AG04450 (cell line): ENCODE data around the gene SLC9A1. TPM values are rescaled to one million over a fixed set of nuclear protein-coding genes. Genes with fewer than 3 reads are reported as not detected.
A peak's percentile ranks its signal among the peaks of the same experiment; 100 is the strongest.

Experiments used
- CTCF ChIA-PET: fragments of 300-600, 350-600 bp; formaldehyde crosslinking; extraction: SDS; loops from one replicate; lab custom pipeline; 2022; ENCODE audit warnings: antibody characterized with exemption, inconsistent platforms; lab: Charles Lee
- POLR2A ChIA-PET: fragments of 350-600 bp; formaldehyde crosslinking; extraction: SDS; loops from one replicate; lab custom pipeline; 2021; ENCODE audit warnings: antibody characterized with exemption, inconsistent platforms; lab: Yijun Ruan, JAX
- DNase-seq: peaks from one replicate; pipeline ENCODE4 v3.0.0-alpha.2; 2011; ENCODE audit warnings: low read depth, low spot score
- H3K27ac ChIP-seq: one replicate; pipeline ENCODE4 v1.5.1; 2012; ENCODE audit warnings: low read depth, low read length, control low read depth
- H3K27me3 ChIP-seq: one replicate; pipeline ENCODE4 v1.6.0; 2012; ENCODE audit warnings: low read length; ENCODE audit not compliant: control insufficient read depth, insufficient read depth
- H3K4me3 ChIP-seq: 2 replicates; pipeline ENCODE4 v1.5.1; 2011; ENCODE audit warnings: mild to moderate bottlenecking, low read depth, low read length, control low read depth
- H3K9me3 ChIP-seq: 2 replicates; pipeline ENCODE4 v1.5.1; 2012; ENCODE audit warnings: low read length; ENCODE audit not compliant: control insufficient read depth, insufficient read depth
- CTCF ChIP-seq: IDR thresholded peaks from 2 replicates; pipeline ENCODE4 v1.5.1; 2011; ENCODE audit warnings: low read depth, low read length, control low read depth, inconsistent platforms
- polyA plus RNA-seq: library from polyadenylated mRNA; depleted of rRNA; stranded (reverse); fragments of >200 nt; gene quantifications from 2 replicates; pipeline ENCODE4 v1.2.3, GENCODE V29; 2011

The SLC9A1 gene
- polyA plus RNA-seq, 1 experiment = 10.8 TPM

DNA sequence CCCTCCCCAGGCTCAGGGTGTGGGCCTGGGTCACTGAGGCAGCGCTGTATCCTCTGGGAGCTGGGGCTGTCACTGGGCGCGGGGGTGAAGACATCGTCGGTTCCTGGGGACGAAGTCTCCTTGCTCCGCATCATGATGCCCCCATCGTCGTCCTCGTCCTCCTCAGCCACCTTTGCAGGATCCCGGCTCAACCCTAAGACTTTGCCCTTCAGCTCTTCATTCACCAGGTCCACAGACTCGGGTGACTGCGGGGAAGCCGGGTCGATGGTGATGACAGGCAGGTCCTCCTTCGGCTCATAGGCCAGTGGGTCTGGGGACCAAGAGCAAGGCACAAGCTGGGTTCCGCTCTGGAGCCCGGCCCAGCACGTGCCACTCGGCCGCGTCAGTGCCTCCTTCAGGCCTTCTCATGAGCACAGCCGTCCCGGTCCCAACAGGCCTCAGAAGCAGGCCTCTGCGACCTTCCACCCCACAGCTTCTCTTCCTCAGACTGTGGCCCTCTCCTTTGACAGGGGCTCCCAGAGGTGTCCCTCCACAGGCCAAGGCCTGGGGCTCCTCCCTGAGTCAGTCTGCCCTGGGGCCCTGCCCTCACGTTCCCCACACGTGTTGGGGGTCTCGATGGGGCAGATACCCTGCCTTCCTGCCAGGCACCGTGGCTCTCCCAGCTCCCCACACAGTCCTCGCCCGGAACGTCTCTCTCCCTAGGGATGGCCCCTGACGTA is 54.4 kb downstream of the SLC9A1 start:
- H3K9me3 ChIP-seq = no peaks in the 10 kb centered on the region
- DNase-seq = no peak
- peak overlapping the region; percentile 31 for H3K27ac ChIP-seq
- TF ChIP-seq CTCF = no peak
- CTCF ChIA-PET = interaction anchor here (0.6 to 13.2 kb wide), 10 partner anchors 10 to 296 kb away, joined by 3 to 348 read pairs (median 4); no protein-coding TSS in a partner anchor
- no peaks in the 10 kb centered on the region for H3K27me3 ChIP-seq
- H3K4me3 ChIP-seq = no peak overlapping the region
- POLR2A ChIA-PET = interaction anchor here (1.3 to 2.7 kb wide), 3 partner anchors 54 to 199 kb away, joined by 3 to 8 read pairs (median 4); partner anchors contain the start of genes SLC9A1 and TENT5B

DNA sequence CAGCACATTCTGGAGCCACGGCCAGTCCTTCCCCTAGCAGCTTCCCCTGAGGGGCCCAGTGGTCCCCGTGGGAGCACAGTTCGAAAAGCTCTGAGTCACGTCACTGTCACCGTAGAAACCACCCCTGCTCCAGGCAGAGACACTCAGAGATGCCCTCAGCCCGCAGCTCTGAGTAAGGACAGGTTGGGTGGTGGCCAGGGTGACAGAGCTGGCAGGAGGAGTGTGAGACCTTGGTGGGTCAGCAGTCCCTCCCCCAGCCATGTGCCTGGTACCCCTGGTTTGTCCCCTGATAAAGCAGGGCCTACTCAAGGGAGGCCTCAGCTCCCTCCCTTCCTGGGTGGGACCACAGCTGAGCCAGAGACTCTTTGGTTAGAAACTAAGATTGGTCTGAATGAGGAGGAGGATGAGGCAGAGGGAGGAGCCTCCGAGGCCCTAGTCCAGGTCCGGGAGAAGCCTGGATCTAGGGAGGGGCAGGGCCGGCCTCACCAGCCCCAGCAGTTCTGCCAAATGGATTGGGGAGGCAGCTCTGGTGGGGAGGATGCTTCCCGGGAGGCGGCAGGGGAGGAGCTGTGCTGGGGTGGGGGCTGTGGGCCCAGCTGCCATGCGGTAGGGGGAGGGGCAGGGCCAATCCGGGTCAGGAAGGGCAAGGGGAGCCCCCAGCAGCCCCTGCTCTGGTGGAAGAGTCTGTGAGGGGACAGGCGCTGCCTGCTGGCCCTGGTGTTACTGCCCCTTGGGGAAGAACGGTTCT is 55.2 kb downstream of the SLC9A1 start:
- Histone ChIP-seq H3K27me3 (no peaks in the 10 kb centered on the region), H3K9me3 (no peaks in the 10 kb centered on the region), H3K4me3 (no peak overlapping the region), H3K27ac (peak overlapping the region; percentile 75)
- ChIA-PET CTCF (interaction anchor here (1.1 to 13.2 kb wide), 9 partner anchors 11 to 257 kb away, joined by 3 to 348 read pairs (median 6); no protein-coding TSS in a partner anchor), POLR2A (interaction anchor here (1.3 to 2.7 kb wide), 3 partner anchors 55 to 200 kb away, joined by 3 to 8 read pairs (median 4); partner anchors contain the start of genes SLC9A1 and TENT5B)
- DNase-seq = no peak
- no peak for TF ChIP-seq CTCF

DNA sequence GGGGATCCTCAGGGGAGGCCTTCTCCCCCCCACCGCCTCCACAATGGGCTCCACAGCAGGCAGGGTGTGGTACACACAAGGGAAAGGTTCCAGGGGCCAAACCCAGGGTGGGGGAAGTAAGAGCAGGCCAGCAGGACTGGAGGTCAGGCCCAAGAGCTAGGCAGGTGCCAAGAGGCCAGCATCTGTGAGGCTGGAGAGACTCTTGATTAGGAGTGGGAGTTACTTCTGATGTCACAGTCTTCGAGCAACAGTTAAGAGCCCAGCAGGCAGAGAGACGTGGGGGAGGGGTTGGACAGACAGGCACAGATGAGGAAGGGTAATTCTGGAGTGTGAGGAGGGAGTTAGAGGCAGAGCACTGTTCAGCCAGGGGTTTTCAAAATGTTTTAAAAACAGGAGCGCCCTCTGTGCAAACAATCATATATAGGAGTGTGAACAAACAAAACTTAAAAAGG is 55.8 kb downstream of the SLC9A1 start:
- no peaks in the 10 kb centered on the region for H3K27me3 ChIP-seq
- POLR2A ChIA-PET = interaction anchor here (1.3 to 2.7 kb wide), 3 partner anchors 56 to 201 kb away, joined by 3 to 8 read pairs (median 4); partner anchors contain the start of genes SLC9A1 and TENT5B
- TF ChIP-seq CTCF = no peak
- CTCF ChIA-PET = interaction anchor here (1.1 to 13.2 kb wide), 9 partner anchors 53 to 258 kb away, joined by 3 to 348 read pairs (median 6); no protein-coding TSS in a partner anchor
- no peak overlapping the region for H3K4me3 ChIP-seq
- DNase-seq = peak; percentile 27
- H3K27ac ChIP-seq = peak overlapping the region; percentile 75
- H3K9me3 ChIP-seq = no peaks in the 10 kb centered on the region

DNA sequence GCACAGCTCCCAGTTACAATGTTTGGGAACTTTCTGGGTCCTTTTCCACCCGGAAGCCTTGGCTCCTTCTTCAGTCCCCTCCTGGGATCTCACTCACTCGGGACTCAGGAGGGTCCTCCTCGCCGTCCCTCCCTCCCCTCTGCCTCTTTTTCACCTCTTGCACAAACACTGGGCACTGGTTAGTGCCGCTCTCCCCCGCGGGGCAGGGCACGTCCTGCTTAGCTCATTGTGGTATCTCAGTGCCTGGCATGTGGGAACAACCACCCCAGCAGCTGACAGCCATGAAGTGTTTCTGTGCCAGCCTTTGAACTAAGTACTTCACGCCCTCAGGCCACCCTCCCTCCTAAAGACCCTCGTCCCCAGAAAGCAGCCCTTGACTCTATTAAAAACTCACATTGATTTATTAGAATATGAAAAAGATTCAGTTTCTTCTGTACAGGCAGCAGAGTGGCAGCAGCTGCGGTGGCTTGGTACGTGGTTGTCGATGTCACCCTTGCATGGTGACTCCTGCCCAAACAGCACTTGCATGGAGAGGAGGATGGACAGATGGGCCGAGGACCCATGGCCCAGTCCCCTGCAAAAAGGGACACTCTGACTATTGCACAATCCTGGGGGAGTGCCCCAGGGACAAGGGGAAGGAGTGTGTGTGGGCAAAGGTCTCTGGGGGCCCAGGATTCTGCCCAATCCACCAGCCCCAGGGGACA is 56.3 kb downstream of the SLC9A1 start:
- TF ChIP-seq CTCF = no peak
- POLR2A ChIA-PET = interaction anchor here (2.7 kb wide), 1 partner anchor 201 kb away, joined by 8 read pairs; no protein-coding TSS in a partner anchor
- CTCF ChIA-PET = interaction anchor here (0.5 to 13.2 kb wide), 17 partner anchors 14 to 446 kb away, joined by 3 to 348 read pairs (median 6); partner anchors contain the start of gene SLC9A1
- DNase-seq = no peak
- no peak overlapping the region for H3K4me3 ChIP-seq
- no peaks in the 10 kb centered on the region for H3K27me3 ChIP-seq
- H3K27ac ChIP-seq = peak overlapping the region; percentile 75
- H3K9me3 ChIP-seq = no peaks in the 10 kb centered on the region
